Activated naive CD4-positive, alpha-beta T cell (primary cell): Measurements from ENCODE around the gene TCP11L1.
"Not testable (repeated sequence)": the region's sequence is repeated elsewhere in the genome, so short reads cannot be mapped to it uniquely, and the experiment has no call there.

ENCODE experiments used
- DNase-seq, 4 experiments: peaks; one replicate each; lab custom pipeline; 2025; lab: John Stamatoyannopoulos, UW

Gene TCP11L1

DNA sequence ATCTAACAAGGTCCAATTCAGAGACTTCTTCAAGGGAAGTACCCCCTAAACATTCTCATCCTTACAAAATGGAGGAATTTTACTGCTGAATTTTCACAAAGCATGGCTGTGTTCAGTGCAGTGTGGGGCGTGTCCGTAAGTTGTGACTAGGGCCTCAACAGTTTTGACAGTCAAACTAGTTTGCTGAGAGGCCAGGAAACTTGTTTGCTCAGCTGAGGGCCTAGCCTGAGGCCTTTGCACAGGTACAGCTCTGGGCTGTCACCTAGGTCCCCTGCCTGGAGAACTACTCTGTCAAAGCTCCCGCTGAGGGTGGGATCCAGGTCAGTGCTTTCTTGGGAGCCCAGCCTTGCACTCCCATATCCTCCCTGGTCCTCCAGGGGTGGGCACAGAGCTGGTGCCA is 27.9 kb downstream of the TCP11L1 start:
- DNase-seq = no peak

DNA sequence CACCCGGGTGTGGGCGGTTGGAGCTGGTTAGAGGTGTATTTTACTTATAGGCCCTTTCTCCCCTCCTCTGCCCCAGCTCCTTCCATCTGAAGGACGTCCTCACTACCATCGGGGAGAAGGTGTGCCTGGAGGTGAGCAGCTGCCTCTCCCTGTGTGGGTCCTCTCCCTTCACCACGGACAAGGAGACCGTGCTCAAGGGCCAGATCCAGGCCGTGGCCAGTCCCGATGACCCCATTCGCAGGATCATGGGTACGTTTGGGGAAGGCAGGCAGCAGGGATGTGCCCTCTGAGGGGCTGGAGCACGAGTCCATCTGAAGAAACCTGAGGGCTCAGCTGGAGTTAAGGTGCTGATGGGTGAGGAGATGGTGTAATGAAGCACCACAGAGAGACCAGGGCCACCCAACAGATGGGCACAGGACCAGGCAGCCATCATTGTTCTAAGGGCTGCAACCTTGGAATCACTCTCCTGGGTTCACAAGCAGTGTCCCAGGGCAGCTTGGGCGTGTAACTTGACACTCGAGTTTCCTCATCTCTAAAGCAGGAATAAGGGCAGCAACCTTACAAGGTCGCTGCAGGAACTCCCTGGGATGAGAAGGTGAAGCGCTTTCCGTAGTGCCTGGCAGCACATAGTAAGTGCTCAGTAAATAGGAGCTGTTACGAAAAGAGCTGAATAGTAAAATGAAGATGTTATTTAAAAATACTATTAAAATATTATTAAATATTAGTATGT is 29.4 kb downstream of the TCP11L1 start:
- no peak for DNase-seq

DNA sequence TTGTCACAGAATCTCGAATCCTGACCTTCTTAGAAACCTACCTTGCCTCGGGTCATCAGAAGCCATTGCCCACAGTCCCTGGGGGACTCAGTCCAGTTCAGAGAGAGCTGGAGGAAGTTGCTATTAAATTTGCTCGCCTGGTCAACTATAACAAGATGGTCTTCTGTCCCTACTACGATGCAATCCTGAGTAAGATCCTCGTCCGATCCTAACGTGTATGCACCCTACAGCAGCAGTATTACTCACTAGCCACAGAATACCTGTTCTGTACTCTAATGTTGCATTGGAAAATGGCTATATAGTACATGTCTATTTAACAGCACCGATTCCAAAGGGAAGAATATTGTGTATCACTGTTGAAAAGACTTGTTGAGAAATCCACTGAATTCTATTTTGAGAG is 33.1 kb downstream of the TCP11L1 start:
- no peak for DNase-seq

DNA sequence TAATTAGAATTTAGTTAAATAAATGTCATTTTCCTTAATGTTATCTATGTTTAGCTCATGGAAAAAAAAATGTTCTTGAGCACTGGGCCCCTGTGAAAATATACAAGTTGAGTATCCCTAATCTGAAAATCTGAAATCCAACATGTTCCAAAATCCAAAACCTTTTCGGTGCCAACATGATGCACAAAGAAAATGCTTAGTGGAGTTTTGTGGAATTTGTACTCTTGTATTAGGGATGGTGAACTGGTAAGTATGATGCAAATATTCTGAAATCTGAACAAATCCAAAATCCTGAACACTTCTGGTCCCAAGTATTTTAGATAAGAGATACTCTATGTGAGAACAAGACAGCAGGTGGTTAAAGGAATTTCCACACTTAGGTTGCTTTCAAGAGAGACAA is 44.5 kb downstream of the TCP11L1 start:
- no peak for DNase-seq

DNA sequence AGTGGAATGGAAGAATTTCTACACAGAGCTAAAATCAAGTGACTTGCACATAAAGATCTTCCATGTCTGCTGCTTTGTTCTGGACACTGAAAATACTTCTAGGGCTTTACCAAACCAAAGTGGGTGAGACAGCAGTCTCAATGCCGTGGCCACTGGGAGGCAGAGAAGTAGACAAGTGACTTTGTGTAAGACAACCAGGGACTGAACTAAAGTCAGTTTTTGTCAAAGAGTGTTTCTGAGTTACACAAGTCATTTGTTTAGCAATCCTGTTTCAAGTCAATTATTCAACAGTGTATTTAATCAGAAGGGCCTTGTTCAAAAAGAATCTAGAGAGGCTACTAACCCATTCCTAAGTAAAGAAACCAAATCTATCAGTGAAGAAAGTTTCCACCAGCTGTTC is 46.6 kb downstream of the TCP11L1 start:
- DNase-seq = no peak

DNA sequence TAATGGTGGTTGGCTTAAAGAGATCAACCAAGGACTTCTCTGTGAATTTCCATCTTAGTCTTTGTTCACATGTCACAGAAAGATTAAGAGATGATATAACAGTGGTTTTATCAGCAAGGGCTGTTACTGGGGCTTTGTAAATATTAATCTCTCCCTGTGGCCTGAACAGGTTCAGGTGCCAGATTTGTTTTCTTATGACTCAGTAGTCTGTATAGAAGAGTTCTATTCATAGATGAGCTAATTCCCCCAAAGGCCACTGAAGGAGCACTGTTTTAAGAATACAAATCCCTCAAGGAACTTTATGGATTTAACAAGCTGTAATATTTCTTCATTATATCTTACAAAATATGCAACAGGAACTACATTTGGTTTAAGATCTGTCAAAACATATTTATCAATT is 50.4 kb downstream of the TCP11L1 start:
- DNase-seq = no peak

DNA sequence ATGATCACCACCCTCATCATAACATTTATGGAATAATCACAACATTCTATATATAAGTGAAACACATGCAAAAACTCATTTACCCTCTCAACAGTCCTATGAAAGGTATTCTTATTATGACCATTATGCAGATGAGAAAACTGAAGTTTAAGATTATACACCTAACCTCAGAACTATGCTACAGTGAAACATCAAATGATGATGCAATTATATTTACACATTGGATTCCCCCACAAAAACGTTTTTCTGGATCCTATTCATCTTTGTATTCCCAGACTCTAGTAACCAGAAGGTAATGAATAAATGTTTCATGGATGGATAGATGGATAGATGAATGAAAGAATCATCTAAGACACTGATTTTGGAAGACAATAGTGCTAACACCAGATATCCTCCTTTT is 54.8 kb downstream of the TCP11L1 start:
- no peak for DNase-seq

DNA sequence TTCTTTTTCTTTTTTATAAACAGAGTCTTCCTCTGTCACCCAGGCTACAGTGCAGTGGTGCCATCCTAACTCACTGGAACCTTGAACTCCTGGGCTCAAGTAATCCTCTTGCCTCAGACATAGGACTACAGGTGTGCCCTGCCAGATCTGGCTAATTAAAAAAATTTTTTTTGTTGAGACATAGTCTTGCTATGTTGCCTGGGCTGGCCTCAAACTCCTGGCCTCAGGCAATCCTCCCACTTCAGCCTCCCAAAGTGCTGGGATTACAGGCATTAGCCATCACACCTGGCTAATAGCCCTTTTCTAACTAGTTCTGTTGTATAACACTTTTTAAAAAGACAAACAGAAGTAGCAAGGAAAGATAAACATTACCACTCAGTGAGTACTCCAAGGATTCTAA is 64.5 kb downstream of the TCP11L1 start:
- no peak for DNase-seq

DNA sequence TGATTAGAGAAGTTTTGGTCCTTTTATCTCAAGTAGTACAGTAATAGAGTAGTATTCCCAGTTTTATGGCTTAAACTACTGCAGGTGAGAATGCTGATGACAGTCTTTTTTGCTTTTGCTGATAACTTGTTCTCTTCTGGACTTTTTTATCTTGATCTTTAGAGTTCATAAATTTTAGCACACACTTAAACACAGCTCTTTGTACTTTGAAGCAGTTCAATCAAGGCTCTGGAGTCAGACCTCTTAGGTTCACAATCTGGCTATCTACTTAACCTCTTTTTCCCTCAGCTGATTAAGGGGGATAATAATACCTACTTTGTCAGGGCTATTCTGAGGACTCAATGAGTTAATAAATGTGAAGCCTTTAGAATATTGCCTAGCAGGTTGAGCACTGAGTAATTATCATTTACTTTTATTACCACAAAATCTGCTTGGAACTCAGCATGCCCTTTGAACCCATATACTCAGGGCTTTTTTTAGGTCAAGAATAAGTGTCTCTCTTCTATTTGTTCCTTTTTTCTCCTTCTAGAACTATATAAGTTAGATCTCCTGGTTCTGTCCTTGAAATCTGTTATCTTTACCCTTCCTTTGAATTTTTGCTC is 70.0 kb downstream of the TCP11L1 start:
- no peak for DNase-seq

DNA sequence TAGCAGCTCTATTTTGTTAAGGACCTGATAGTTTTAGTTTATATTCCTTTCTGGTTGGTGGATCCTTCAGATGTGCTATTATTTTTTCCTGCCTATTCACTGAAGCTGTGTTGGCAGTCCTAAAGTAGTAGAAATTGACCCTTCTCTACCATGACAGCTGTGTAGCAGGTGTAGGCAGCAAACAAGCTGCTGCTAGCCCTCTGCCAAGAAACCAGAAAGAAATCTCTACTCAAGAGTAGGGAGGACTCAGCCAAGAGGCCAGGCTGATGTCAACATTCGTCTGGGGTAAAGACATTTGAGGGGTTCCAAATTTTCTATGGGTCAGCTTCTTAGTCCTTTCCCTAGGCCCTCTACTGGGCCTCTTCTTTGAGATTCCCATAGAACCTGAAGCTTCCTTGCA is 70.7 kb downstream of the TCP11L1 start:
- no peak for DNase-seq

DNA sequence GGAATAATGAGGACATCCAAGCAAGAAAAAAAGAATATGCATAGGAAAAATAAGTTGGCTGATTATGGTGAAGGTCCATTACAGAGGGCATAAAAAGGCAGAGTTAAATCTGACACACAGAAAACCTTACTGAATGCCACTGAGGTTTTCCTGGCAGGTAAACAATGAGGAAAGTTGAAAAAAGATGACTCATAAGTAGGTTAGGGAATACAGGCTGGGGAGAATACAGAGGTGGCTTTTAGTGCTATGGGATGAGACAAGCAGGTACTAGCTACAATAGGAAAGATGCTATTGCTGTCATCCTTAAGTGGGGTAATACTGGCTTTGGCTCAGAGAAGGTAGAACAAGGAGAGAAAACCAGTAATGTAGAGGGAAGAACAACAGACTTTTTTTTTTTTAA is 77.2 kb downstream of the TCP11L1 start:
- DNase-seq = no peak

DNA sequence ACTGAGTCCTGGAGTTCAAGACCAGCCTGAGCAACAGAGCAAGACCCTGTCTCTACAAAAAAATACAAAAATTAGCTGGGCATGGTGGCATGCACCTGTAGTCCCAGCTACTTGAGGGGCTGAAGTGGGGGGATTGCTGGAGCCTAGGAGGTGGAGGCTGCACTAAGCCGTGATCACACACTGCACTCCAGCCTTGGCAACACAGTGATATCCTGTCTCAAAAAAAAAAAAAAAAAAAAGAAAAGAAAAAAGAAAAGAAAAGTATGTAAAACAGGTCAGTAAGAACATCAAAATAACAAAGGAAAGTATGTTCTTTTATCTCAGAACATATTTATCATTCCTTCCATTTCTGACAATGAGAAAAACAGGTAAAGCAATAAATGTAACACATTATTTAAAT is 83.3 kb downstream of the TCP11L1 start:
- DNase-seq = not testable (repeated sequence)
